Keratinocyte (primary cell): ENCODE measurements around the gene AEBP1. TPM values are rescaled to one million over a fixed set of nuclear protein-coding genes. Genes with fewer than 3 reads are reported as not detected.

Experiments used
- DNase-seq: peaks from one replicate; pipeline ENCODE4 v3.0.0-alpha.2; 2011; ENCODE audit warnings: low read depth, missing footprints, low spot score
- FAIRE-seq: peaks from 2 replicates; lab custom pipeline; 2011; peaks lifted over from hg19 to GRCh38; lab: Jason Lieb, UNC
- H2AFZ ChIP-seq: 2 replicates; pipeline ENCODE4 v1.6.0; 2012; ENCODE audit warnings: low read length, control low read depth, inconsistent platforms; ENCODE audit not compliant: control insufficient read depth
- H3K27ac ChIP-seq: 2 replicates; pipeline ENCODE4 v1.5.1; 2011; ENCODE audit warnings: low read length; ENCODE audit not compliant: control insufficient read depth, insufficient read depth
- H3K27me3 ChIP-seq: 3 replicates; pipeline ENCODE4 v1.6.0; 2011; ENCODE audit warnings: low read length; ENCODE audit not compliant: control insufficient read depth, insufficient read depth; ENCODE audit errors: extremely low read depth
- H3K36me3 ChIP-seq, 2 experiments: 2 replicates in 1 of 2; 3 replicates in 1 of 2; pipeline ENCODE4 v1.5.1; 2011; ENCODE audit warnings: low read length in 2 of 2, mild to moderate bottlenecking in 1 of 2; ENCODE audit not compliant: control insufficient read depth in 2 of 2, insufficient read depth in 2 of 2; ENCODE audit errors: extremely low read depth in 1 of 2
- H3K4me1 ChIP-seq: 3 replicates; pipeline ENCODE4 v1.5.1; 2011; ENCODE audit warnings: low read length; ENCODE audit not compliant: control insufficient read depth, insufficient read depth; ENCODE audit errors: extremely low read depth
- H3K4me2 ChIP-seq: 3 replicates; pipeline ENCODE4 v1.6.0; 2011; ENCODE audit warnings: low read depth, low read length; ENCODE audit not compliant: control insufficient read depth, insufficient read depth; ENCODE audit errors: extremely low read depth
- H3K4me3 ChIP-seq, 3 experiments: fragments of 200-600 bp in 1 of 3; sonication (generic) in 1 of 3; 2 replicates in 2 of 3; 3 replicates in 1 of 3; pipeline ENCODE4 v1.5.1; 2011 to 2016; ENCODE audit warnings: low read length in 3 of 3, mild to moderate bottlenecking in 3 of 3, control low read depth in 2 of 3, inconsistent platforms in 1 of 3, low read depth in 1 of 3, mixed read lengths in 1 of 3, mixed run types in 1 of 3, moderate library complexity in 1 of 3; ENCODE audit not compliant: control insufficient read depth in 2 of 3, insufficient read depth in 2 of 3; ENCODE audit errors: extremely low read depth in 1 of 3
- H3K79me2 ChIP-seq: 2 replicates; pipeline ENCODE4 v1.6.0; 2012; ENCODE audit warnings: low read length; ENCODE audit not compliant: control insufficient read depth, insufficient read depth
- H3K9ac ChIP-seq: 3 replicates; pipeline ENCODE4 v1.6.0; 2011; ENCODE audit warnings: low read length; ENCODE audit not compliant: control insufficient read depth, insufficient read depth; ENCODE audit errors: extremely low read depth
- H3K9me1 ChIP-seq: 3 replicates; pipeline ENCODE4 v1.6.0; 2011; ENCODE audit warnings: low read length; ENCODE audit not compliant: control insufficient read depth, insufficient read depth; ENCODE audit errors: extremely low read depth
- H3K9me3 ChIP-seq: 2 replicates; pipeline ENCODE4 v1.5.1; 2012; ENCODE audit warnings: low read depth, low read length; ENCODE audit not compliant: control insufficient read depth
- H4K20me1 ChIP-seq: 3 replicates; pipeline ENCODE4 v1.6.0; 2011; ENCODE audit warnings: low read length; ENCODE audit not compliant: control insufficient read depth, insufficient read depth; ENCODE audit errors: extremely low read depth
- EZH2 ChIP-seq: IDR thresholded peaks from one replicate; pipeline ENCODE4 v1.6.1; 2012; ENCODE audit warnings: inconsistent platforms, mild to moderate bottlenecking, low read length, moderate library complexity
- dilution Hi-C: fragments of 300-500 bp; cut with MboI; formaldehyde crosslinking; loops from one replicate; pipeline ENCODE4 v1.7.0; 2020; ENCODE audit warnings: low sequenced_read_pairs; ENCODE audit not compliant: extremely low pct_ligation_motif_present
- polyA plus RNA-seq, 5 experiments: library from polyadenylated mRNA; depleted of rRNA in 3 of 5; stranded (reverse) in 3 of 5; stranded (forward) in 1 of 5; unstranded in 1 of 5; fragments of >200 nt; gene quantifications; 1 replicate in 1 of 5; 2 replicates in 3 of 5; 3 replicates in 1 of 5; pipeline versions ENCODE4 v1.2.1 to v1.2.3, GENCODE V29; 2011 to 2012; ENCODE audit warnings: missing spikeins in 2 of 5, low read depth in 1 of 5, low replicate concordance in 1 of 5
- TF ChIP-seq, protein P1 (sequence below), 3 experiments: IDR thresholded peaks in 1 of 3; conservative IDR thresholded peaks in 1 of 3; optimal IDR thresholded peaks in 1 of 3; 2 replicates in 2 of 3; 3 replicates in 1 of 3; pipeline versions ENCODE3 to v1.5.1; 2011; ENCODE audit warnings: low read length in 3 of 3, mild to moderate bottlenecking in 3 of 3, moderate library complexity in 2 of 3, control low read depth in 1 of 3, inconsistent platforms in 1 of 3; ENCODE audit not compliant: insufficient read depth in 2 of 3; ENCODE audit errors: extremely low read depth in 1 of 3

AEBP1 gene
- polyA plus RNA-seq, 1 donor (not counting 4 experiments of a cell fraction or from before 2014, with no cell fraction given) = 0.03 TPM

DNA sequence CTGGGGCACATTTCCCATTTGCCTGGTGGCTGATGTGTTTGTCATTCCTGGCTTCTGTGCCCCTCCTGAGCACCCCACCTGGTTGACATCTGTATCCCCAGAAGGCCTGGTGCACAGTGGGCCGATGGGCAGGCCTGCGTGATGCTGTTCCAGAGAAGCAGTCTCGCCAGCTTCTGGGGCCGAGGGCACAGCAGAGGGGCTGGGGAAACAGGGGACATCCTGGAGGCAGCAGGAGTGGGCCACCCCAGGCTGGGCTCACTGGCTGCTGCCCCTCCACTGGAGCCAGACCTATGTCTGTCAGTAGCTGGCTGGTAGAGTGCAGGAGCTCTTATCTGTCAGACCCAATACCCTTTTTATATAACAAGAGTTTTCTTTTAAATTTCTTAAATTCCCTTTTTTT, 37.9 kb downstream of the AEBP1 start:
- Histone ChIP-seq H3K27me3 (peaks cover 27% of the 10 kb centered on the region), H3K4me3 (no peak overlapping the region), H3K79me2 (no peaks in the 10 kb centered on the region), H3K36me3 (no peaks in the 10 kb centered on the region), H3K4me2 (no peak overlapping the region), H3K9ac (no peak overlapping the region), H3K9me3 (no peaks in the 10 kb centered on the region), H4K20me1 (no peaks in the 10 kb centered on the region), H3K27ac (no peak overlapping the region), H2AFZ (no peak overlapping the region), H3K9me1 (no peaks in the 10 kb centered on the region), H3K4me1 (peaks cover 3% of the 10 kb centered on the region)
- dilution Hi-C loops = no loop called here
- no peak for FAIRE-seq
- TF ChIP-seq, protein P1, sequence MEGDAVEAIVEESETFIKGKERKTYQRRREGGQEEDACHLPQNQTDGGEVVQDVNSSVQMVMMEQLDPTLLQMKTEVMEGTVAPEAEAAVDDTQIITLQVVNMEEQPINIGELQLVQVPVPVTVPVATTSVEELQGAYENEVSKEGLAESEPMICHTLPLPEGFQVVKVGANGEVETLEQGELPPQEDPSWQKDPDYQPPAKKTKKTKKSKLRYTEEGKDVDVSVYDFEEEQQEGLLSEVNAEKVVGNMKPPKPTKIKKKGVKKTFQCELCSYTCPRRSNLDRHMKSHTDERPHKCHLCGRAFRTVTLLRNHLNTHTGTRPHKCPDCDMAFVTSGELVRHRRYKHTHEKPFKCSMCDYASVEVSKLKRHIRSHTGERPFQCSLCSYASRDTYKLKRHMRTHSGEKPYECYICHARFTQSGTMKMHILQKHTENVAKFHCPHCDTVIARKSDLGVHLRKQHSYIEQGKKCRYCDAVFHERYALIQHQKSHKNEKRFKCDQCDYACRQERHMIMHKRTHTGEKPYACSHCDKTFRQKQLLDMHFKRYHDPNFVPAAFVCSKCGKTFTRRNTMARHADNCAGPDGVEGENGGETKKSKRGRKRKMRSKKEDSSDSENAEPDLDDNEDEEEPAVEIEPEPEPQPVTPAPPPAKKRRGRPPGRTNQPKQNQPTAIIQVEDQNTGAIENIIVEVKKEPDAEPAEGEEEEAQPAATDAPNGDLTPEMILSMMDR (optimal IDR thresholded peaks at IDR 0.05 in 1 of 3, IDR thresholded peaks at IDR 0.05 in 1 of 3, conservative IDR thresholded peaks at IDR 0.05 in 1 of 3; ENCODE audit: extremely low read depth in 1 of 3, insufficient read depth in 2 of 3, low read length in 3 of 3) = no peak
- TF ChIP-seq EZH2 = no peak
- DNase-seq = no peak

- Histone ChIP-seq H3K27ac (no peak overlapping the region), H3K4me1 (peaks cover 3% of the 10 kb centered on the region), H4K20me1 (no peaks in the 10 kb centered on the region), H3K4me2 (no peak overlapping the region), H3K27me3 (peaks cover 26% of the 10 kb centered on the region), H3K36me3 (no peaks in the 10 kb centered on the region), H3K9me1 (no peaks in the 10 kb centered on the region), H3K79me2 (no peaks in the 10 kb centered on the region), H3K9ac (no peak overlapping the region), H2AFZ (no peak overlapping the region), H3K4me3 (no peak overlapping the region), H3K9me3 (no peaks in the 10 kb centered on the region)
- dilution Hi-C loops = no loop called here
- no peak for DNase-seq
- no peak for FAIRE-seq
- TF ChIP-seq EZH2 = no peak
- TF ChIP-seq, protein P1 (optimal IDR thresholded peaks at IDR 0.05 in 1 of 3, IDR thresholded peaks at IDR 0.05 in 1 of 3, conservative IDR thresholded peaks at IDR 0.05 in 1 of 3; ENCODE audit: extremely low read depth in 1 of 3, insufficient read depth in 2 of 3, low read length in 3 of 3) = no peak
Measured at GRCh38 chr7:44143646-44144250, 39.6 kb downstream of the AEBP1 start.
